SK-N-MC (cell line): Measurements from ENCODE around the gene MAML1.

Source experiments
- DNase-seq: peaks from one replicate; pipeline ENCODE4 v3.0.0-alpha.2; 2011; ENCODE audit warnings: low read depth, low spot score
- H3K27ac ChIP-seq: fragments of 200-600 bp; sonication (generic); 2 replicates; pipeline ENCODE4 v1.5.1; 2016; ENCODE audit warnings: mixed run types
- H3K36me3 ChIP-seq: fragments of 200-600 bp; sonication (generic); 2 replicates; pipeline ENCODE4 v1.6.1; 2017; ENCODE audit warnings: antibody characterized with exemption, low read length, mixed read lengths; ENCODE audit not compliant: insufficient read depth
- H3K4me3 ChIP-seq: fragments of 200-600 bp; sonication (generic); 2 replicates; pipeline ENCODE4 v1.5.1; 2016
- H3K9ac ChIP-seq: fragments of 200-600 bp; sonication (generic); 2 replicates; pipeline ENCODE4 v1.8.0; 2017; ENCODE audit warnings: mixed run types, mixed read lengths; ENCODE audit not compliant: insufficient read length
- H3K9me3 ChIP-seq: fragments of 200-600 bp; sonication (generic); 2 replicates; pipeline ENCODE4 v1.6.1; 2017; ENCODE audit warnings: low read depth, mild to moderate bottlenecking, antibody characterized with exemption, low read length, moderate library complexity, mixed read lengths
- EZH2 ChIP-seq: fragments of 200-600 bp; sonication (generic); IDR thresholded peaks from one replicate; pipeline ENCODE4 v1.6.1; 2017; ENCODE audit warnings: antibody characterized with exemption
- FOXP2 ChIP-seq: optimal IDR thresholded peaks from 2 replicates; pipeline ENCODE3; 2011; ENCODE audit warnings: mild to moderate bottlenecking, moderate library complexity; ENCODE audit not compliant: insufficient read depth; ENCODE audit errors: extremely low read length, control extremely low read depth
- POLR2AphosphoS5 ChIP-seq: IDR thresholded peaks from 2 replicates; pipeline ENCODE4 v1.6.1; 2012; ENCODE audit warnings: mild to moderate bottlenecking, low read depth, low read length, borderline replicate concordance

The MAML1 gene

GRCh38 chr5:179822444-179822990 lies 89.9 kb downstream of the MAML1 start:
- Histone ChIP-seq H3K4me3 (peak overlapping the region; percentile 92; the same call in 1 of the 2 replicates), H3K27ac (no peak overlapping the region), H3K9ac (peak overlapping the region; percentile 39), H3K36me3 (peaks cover 17% of the 10 kb centered on the region; the same call in 1 of the 2 replicates), H3K9me3 (no peaks in the 10 kb centered on the region)
- DNase-seq = no peak
- no peak for TF ChIP-seq POLR2AphosphoS5
- TF ChIP-seq FOXP2 = no peak
- TF ChIP-seq EZH2 = no peak

- peaks cover 28% of the 10 kb centered on the region for H3K36me3 ChIP-seq
- H3K27ac ChIP-seq = no peak overlapping the region
- no peak for TF ChIP-seq FOXP2
- TF ChIP-seq POLR2AphosphoS5 = no peak
- TF ChIP-seq EZH2 = no peak
- no peak overlapping the region for H3K9ac ChIP-seq
- no peak overlapping the region for H3K4me3 ChIP-seq
- H3K9me3 ChIP-seq = no peaks in the 10 kb centered on the region
- no peak for DNase-seq
Measured at GRCh38 chr5:179823937-179824744, 91.5 kb downstream of the MAML1 start.

- Histone ChIP-seq H3K4me3 (no peak overlapping the region), H3K9me3 (no peaks in the 10 kb centered on the region), H3K27ac (no peak overlapping the region), H3K36me3 (peaks cover 33% of the 10 kb centered on the region), H3K9ac (no peak overlapping the region)
- no peak for DNase-seq
- TF ChIP-seq EZH2 (no peak), POLR2AphosphoS5 (no peak), FOXP2 (no peak)
Measured at GRCh38 chr5:179824745-179825112, 92.1 kb downstream of the MAML1 start.

DNA sequence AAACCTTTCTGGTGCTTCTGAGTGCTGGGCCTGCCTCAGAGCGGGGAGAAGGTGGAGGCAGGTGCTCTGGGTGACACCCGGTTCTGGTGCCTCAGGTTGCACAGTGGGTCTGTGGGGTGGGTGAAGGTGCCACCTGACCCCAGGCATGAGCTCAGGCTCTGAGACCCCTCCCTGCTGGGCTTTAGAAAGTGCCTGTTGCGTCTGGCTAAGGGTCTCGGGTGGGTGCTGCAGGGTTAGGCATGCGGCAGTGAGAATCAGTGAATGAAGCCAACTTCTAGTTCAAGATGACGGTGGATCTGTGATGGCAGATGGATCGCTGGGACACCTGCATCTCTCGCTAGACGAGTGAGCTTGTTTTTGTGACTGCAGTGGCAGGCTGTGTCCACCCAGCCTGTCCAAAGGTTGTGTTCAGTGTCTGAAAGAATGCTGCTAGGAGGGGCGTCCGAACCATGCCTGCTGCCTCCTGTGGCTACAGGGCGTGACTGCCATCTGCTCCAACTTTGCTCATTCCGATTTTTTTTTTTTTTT lies 93.1 kb downstream of the MAML1 start:
- H3K36me3 ChIP-seq = peaks cover 41% of the 10 kb centered on the region
- TF ChIP-seq FOXP2 = no peak
- no peak for TF ChIP-seq EZH2
- no peak for TF ChIP-seq POLR2AphosphoS5

More for the DNA sequence above, 93.1 kb downstream of the MAML1 start:
- no peak overlapping the region for H3K27ac ChIP-seq
- DNase-seq = no peak
- no peak overlapping the region for H3K4me3 ChIP-seq
- H3K9me3 ChIP-seq = no peaks in the 10 kb centered on the region
- H3K9ac ChIP-seq = no peak overlapping the region
